Cerebellar cortex (tissue), 1 donor: Measurements from ENCODE around the gene TRIP11.

Experiments
- DNase-seq: peaks from one replicate; pipeline ENCODE4 v3.0.0-alpha.2; 2015; ENCODE audit warnings: low spot score

Gene TRIP11

GRCh38 chr14:92009604-92010003 lies 30.3 kb downstream of the TRIP11 start:
- no peak for DNase-seq

GRCh38 chr14:92005019-92005418 lies 34.8 kb downstream of the TRIP11 start:
- no peak for DNase-seq

GRCh38 chr14:92004062-92004461 lies 35.8 kb downstream of the TRIP11 start:
- DNase-seq: no peak

GRCh38 chr14:91998667-91999570 lies 40.9 kb downstream of the TRIP11 start:
- DNase-seq: no peak

GRCh38 chr14:91997492-91997891 lies 42.4 kb downstream of the TRIP11 start:
- DNase-seq: no peak

- peak; percentile 42 for DNase-seq
These were observed 42.9 kb downstream of the TRIP11 start for GRCh38 chr14:91996948-91997371.

- no peak for DNase-seq
These were observed 52.7 kb downstream of the TRIP11 start for GRCh38 chr14:91987192-91987591.

GRCh38 chr14:91985521-91986255 lies 54.2 kb downstream of the TRIP11 start:
- DNase-seq: no peak

GRCh38 chr14:91985008-91985407 lies 54.9 kb downstream of the TRIP11 start:
- no peak for DNase-seq

- DNase-seq: no peak
These were observed 56.3 kb downstream of the TRIP11 start for GRCh38 chr14:91983588-91983987.

- no peak for DNase-seq
These were observed 59.7 kb downstream of the TRIP11 start for GRCh38 chr14:91980157-91980556.

- no peak for DNase-seq
These were observed 62.0 kb downstream of the TRIP11 start for GRCh38 chr14:91977884-91978283.

- DNase-seq: no peak
These were observed 64.1 kb downstream of the TRIP11 start for GRCh38 chr14:91975763-91976162.

- no peak for DNase-seq
These were observed 68.6 kb downstream of the TRIP11 start for GRCh38 chr14:91971188-91971778.

- no peak for DNase-seq
These were observed 71.6 kb downstream of the TRIP11 start for GRCh38 chr14:91968280-91968679.

GRCh38 chr14:91964724-91965123 lies 75.1 kb downstream of the TRIP11 start:
- no peak for DNase-seq

- DNase-seq: no peak
These were observed 75.8 kb downstream of the TRIP11 start for GRCh38 chr14:91964011-91964410.

- no peak for DNase-seq
These were observed 76.4 kb downstream of the TRIP11 start for GRCh38 chr14:91963465-91963864.

- no peak for DNase-seq
These were observed 78.3 kb downstream of the TRIP11 start for GRCh38 chr14:91961297-91962220.

- no peak for DNase-seq
These were observed 82.0 kb downstream of the TRIP11 start for GRCh38 chr14:91957876-91958313.

- DNase-seq: no peak
These were observed 83.2 kb downstream of the TRIP11 start for GRCh38 chr14:91956616-91957015.

- DNase-seq: no peak
These were observed 84.7 kb downstream of the TRIP11 start for GRCh38 chr14:91955168-91955567.
